Erythroblast (primary cell): ENCODE measurements around the gene ZC3HAV1L.
"Not testable (repeated sequence)": the region's sequence is repeated elsewhere in the genome, so short reads cannot be mapped to it uniquely, and the experiment has no call there.

Source experiments
- DNase-seq, 2 experiments: peaks; one replicate each; lab custom pipeline; 2025; lab: John Stamatoyannopoulos, UW
- GATA1 ChIP-seq: IDR thresholded peaks from 2 replicates; pipeline ENCODE4 v1.6.1; 2011; ENCODE audit warnings: low read depth, mild to moderate bottlenecking, control low read depth, low read length, moderate library complexity
- POLR2A ChIP-seq: IDR thresholded peaks from 2 replicates; pipeline ENCODE4 v1.6.1; 2011; ENCODE audit warnings: mild to moderate bottlenecking, low read length

ZC3HAV1L gene

GRCh38 chr7:138978541-138979184 is 57.2 kb downstream of the ZC3HAV1L start:
- DNase-seq: no peak
- TF ChIP-seq GATA1 (no peak), POLR2A (no peak)

DNA sequence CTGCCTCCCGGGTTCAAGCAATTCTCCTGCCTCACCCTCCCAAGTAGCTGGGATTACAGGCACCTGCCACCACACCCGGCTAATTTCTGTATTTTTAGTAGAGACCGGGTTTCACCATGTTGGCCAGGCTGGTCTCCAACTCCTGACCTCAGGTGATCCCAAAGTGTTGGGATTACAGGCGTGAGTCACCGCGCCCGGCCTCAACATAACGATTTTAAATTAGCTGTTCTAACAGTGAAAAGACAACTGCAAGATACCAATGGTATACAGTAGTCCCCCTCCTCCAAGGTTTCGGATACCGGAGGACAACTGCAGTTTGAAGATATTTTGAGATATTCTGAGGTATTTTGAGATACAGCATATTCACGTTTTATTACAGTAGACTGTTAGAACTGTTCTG is 59.7 kb downstream of the ZC3HAV1L start:
- DNase-seq: not testable (repeated sequence)
